ENCODE results near the gene ADGRG6.

ADGRG6 gene

DNA sequence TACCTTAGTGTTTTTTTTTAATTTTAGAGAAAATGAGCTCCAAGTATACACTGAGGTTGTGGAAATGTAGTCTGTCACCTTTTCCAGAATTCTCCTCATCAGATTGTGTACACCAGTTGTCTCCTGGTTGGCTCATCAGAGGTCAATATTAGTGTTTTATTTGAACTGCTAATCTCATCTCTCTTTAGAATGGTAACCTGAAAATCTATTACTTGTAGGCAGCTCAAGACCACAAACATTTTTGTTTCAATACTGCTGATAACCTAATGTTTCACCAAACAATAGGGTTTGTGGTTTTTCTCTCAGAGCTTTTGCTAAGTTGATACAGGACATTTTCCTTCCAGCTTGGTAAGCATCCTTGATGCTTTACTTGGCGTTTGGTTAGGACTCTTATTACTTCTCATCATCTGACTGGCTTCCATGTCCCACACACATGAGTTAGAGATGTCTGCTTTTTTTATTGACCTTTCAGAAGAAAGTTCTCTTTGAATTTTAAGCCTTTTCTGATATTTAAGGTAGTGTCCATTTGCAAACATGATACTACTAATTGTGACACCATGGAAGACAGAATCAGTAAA is 15.1 kb downstream of the ADGRG6 start:
- no peak for DNase-seq (ENCODE audit: low read depth)
- TF ChIP-seq, protein P1, sequence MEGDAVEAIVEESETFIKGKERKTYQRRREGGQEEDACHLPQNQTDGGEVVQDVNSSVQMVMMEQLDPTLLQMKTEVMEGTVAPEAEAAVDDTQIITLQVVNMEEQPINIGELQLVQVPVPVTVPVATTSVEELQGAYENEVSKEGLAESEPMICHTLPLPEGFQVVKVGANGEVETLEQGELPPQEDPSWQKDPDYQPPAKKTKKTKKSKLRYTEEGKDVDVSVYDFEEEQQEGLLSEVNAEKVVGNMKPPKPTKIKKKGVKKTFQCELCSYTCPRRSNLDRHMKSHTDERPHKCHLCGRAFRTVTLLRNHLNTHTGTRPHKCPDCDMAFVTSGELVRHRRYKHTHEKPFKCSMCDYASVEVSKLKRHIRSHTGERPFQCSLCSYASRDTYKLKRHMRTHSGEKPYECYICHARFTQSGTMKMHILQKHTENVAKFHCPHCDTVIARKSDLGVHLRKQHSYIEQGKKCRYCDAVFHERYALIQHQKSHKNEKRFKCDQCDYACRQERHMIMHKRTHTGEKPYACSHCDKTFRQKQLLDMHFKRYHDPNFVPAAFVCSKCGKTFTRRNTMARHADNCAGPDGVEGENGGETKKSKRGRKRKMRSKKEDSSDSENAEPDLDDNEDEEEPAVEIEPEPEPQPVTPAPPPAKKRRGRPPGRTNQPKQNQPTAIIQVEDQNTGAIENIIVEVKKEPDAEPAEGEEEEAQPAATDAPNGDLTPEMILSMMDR (conservative IDR thresholded peaks at IDR 0.05; ENCODE audit: control insufficient read depth, insufficient read depth, low read depth, low read length) = no peak
- no peak overlapping the region for H3K4me3 ChIP-seq (ENCODE audit: control insufficient read depth, low read depth, low read length)

DNA sequence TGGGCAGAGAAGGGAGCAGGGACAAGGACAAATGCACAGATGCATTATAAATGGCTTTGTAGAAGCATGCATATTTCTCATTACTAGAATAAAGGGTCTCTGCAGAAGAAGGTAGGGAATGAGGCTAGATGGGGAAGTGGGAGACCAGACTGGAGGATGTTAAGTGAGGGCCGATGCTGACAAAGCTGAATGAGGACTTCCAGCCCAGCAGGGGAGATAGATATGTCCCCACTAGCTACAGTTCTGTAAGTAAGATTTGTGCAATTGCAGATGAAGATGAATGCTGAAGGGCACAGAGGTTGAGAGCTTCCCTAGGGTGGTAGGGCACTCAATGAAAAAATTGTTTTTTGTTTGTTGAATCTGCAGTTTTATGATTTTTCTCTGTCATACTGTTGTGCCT is 16.9 kb downstream of the ADGRG6 start:
- TF ChIP-seq, protein P1 (conservative IDR thresholded peaks at IDR 0.05; ENCODE audit: control insufficient read depth, insufficient read depth, low read depth, low read length) = no peak
- H3K4me3 ChIP-seq (ENCODE audit: control insufficient read depth, low read depth, low read length) = no peak overlapping the region
- no peak for DNase-seq (ENCODE audit: low read depth)

DNA sequence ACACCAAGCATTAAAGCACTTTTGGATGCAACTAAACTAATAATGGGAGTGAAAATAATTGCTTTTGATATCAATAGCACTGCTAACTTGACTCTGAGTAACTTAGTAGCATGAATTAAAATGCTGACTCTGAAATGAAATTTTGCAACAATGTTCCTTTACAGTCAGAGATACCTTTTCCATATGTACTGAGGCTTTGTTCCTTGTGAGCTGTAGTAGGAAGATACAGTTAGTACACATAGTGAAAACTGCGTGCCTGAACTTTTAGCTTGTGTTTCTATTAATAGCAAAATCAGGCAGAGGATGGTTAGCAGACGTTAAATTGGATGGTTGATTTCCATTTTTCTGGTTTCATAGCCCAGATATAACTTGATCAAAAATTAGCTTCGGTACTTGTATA is 18.6 kb downstream of the ADGRG6 start:
- H3K4me3 ChIP-seq (ENCODE audit: control insufficient read depth, low read depth, low read length) = no peak overlapping the region
- DNase-seq (ENCODE audit: low read depth) = no peak
- TF ChIP-seq, protein P1 (conservative IDR thresholded peaks at IDR 0.05; ENCODE audit: control insufficient read depth, insufficient read depth, low read depth, low read length) = no peak

DNA sequence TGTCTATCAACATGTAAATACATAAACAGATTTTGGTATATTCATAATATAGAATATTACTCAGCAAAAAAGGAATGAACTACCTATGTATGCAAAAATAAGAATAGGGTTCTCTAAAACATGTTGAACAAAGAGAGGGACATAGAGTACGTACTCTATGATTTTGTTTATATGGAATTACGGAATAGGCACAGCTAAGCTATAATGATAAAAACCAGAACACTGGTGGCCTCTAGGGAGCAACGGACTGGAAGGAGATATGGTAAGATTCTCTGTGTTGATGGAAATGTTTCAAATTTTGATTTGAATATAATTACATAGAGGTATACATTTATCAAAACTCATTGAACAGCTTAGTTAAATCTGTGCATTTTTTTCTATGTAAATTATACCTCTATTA is 19.6 kb downstream of the ADGRG6 start:
- TF ChIP-seq, protein P1 (conservative IDR thresholded peaks at IDR 0.05; ENCODE audit: control insufficient read depth, insufficient read depth, low read depth, low read length) = no peak
- no peak overlapping the region for H3K4me3 ChIP-seq (ENCODE audit: control insufficient read depth, low read depth, low read length)
- no peak for DNase-seq (ENCODE audit: low read depth)

DNA sequence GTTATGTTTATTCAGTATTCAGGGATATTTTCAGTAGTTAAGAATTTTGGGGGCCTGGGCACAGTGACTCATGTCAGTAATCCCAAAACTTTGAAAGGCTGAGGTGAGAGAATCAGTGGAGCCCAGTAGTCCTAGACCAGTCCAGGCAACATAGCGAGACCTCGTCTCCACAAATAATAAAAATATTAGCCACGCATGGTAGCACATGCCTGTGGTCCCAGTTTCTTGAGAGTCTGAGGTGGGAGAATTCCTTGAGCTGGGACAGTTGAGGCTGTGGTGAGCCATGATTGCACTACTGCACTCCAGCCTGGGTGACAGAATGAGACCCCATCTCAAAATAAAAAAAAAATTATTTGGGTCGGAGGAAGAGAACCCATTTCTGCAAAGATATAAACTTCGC is 20.3 kb downstream of the ADGRG6 start:
- no peak for DNase-seq (ENCODE audit: low read depth)
- no peak overlapping the region for H3K4me3 ChIP-seq (ENCODE audit: control insufficient read depth, low read depth, low read length)
- TF ChIP-seq, protein P1 (conservative IDR thresholded peaks at IDR 0.05; ENCODE audit: control insufficient read depth, insufficient read depth, low read depth, low read length) = no peak

DNA sequence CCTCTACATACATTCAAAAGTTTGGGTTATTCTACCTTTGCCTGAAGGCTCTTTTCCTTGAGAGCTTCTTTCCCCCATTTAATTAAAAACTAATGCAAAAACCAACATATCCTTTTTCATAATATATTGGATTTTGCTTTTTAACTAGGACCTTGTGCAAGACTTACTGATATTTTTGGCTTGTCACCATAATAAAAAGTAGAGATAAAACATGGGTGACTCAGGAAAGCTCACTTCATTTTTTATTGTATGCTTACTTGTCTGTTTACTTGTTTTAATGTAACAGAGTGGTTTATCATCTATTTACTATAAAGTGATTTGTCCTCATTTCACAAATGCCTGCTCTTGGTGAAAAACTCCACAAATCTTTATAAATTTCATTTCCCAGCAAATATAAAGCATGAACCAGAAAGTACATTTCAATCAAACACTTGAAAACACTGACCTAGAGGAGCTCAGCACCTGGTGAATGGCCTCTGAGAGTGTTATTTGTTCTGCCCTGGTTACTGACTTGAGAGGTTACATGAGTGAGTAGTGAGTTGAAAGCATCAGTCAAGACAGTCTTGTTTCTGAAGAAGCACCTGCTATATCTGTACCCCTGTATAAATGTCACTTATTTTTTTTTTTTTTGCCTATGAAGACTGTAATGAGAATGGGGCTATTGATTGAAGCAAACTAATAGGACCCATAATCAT is 20.8 kb downstream of the ADGRG6 start:
- no peak overlapping the region for H3K4me3 ChIP-seq (ENCODE audit: control insufficient read depth, low read depth, low read length)
- TF ChIP-seq, protein P1 (conservative IDR thresholded peaks at IDR 0.05; ENCODE audit: control insufficient read depth, insufficient read depth, low read depth, low read length) = no peak
- no peak for DNase-seq (ENCODE audit: low read depth)
